KMS-11 (cell line): ENCODE measurements around the gene LCE3E.

ENCODE experiments used
- H2AFZ ChIP-seq: fragments of 200-600 bp; sonication (generic); 2 replicates; pipeline ENCODE4 v1.6.1; 2016; ENCODE audit warnings: antibody characterized with exemption, mixed run types, low read depth
- H3K27ac ChIP-seq: fragments of 200-600 bp; sonication (generic); 2 replicates; pipeline ENCODE4 v1.6.1; 2016; ENCODE audit warnings: mild to moderate bottlenecking, mixed run types
- H3K27me3 ChIP-seq: fragments of 200-600 bp; sonication (generic); 2 replicates; pipeline ENCODE4 v1.6.1; 2017; ENCODE audit warnings: mild to moderate bottlenecking, low read depth, mixed run types, moderate library complexity; ENCODE audit not compliant: insufficient read depth
- H3K36me3 ChIP-seq: fragments of 200-600 bp; sonication (generic); 2 replicates; pipeline ENCODE4 v1.6.1; 2017; ENCODE audit warnings: mild to moderate bottlenecking, mixed run types; ENCODE audit not compliant: insufficient read depth
- H3K4me1 ChIP-seq: fragments of 200-600 bp; sonication (generic); 2 replicates; pipeline ENCODE4 v1.6.1; 2016; ENCODE audit warnings: mild to moderate bottlenecking, low read depth, mixed run types; ENCODE audit not compliant: poor library complexity, severe bottlenecking
- H3K4me2 ChIP-seq: fragments of 200-600 bp; sonication (generic); 2 replicates; pipeline ENCODE4 v1.7.0; 2016; ENCODE audit warnings: mild to moderate bottlenecking, mixed run types
- H3K4me3 ChIP-seq: fragments of 200-600 bp; sonication (generic); IDR thresholded peaks from 2 replicates; pipeline ENCODE4 v1.6.1; 2017; ENCODE audit warnings: low read depth, low read length, mixed read lengths; ENCODE audit not compliant: insufficient read depth
- H3K79me2 ChIP-seq: fragments of 200-600 bp; sonication (generic); 2 replicates; pipeline ENCODE4 v1.6.1; 2016; ENCODE audit warnings: low read depth, mixed run types; ENCODE audit not compliant: insufficient read depth
- H3K9ac ChIP-seq: fragments of 200-600 bp; sonication (generic); 2 replicates; pipeline ENCODE4 v1.6.1; 2016; ENCODE audit warnings: mild to moderate bottlenecking, mixed run types
- H4K20me1 ChIP-seq: fragments of 200-600 bp; sonication (generic); 2 replicates; pipeline ENCODE4 v1.6.1; 2016; ENCODE audit warnings: mild to moderate bottlenecking, mixed run types; ENCODE audit not compliant: insufficient read depth
- TF ChIP-seq, protein P1 (sequence below): fragments of 200-600 bp; sonication (generic); conservative IDR thresholded peaks from 2 replicates; pipeline ENCODE4 v1.6.1; 2017; ENCODE audit warnings: low read depth, mild to moderate bottlenecking, antibody characterized with exemption, low read length, moderate library complexity, mixed read lengths

Gene LCE3E, protein sequence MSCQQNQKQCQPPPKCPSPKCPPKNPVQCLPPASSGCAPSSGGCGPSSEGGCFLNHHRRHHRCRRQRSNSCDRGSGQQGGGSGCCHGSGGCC

DNA sequence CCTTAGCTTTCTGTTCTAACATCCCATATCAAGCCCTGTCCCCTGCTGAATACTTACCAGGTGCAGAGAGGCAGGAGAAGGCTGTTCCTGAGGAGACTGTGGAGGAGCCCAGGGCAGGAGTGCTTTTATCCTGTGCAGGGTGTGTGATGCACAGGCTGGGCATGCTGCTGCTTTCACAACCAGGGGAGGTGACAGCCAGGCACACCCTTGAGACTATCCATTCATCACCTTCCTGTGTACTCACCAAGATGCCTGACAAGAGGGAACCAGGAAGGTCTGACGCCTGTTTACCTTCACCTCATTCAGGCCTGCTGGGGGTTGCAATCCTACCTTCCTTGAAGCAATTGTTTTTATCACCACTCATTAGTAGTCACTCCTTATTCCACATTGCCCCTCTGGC, at the start of gene LCE3E:
TSS of gene LCE3E (minus strand) at position 100 of the 400 bp plus-strand sequence. CDS start 572 bp downstream, outside the sequence.
- no peaks in the 10 kb centered on the region for H3K36me3 ChIP-seq
- no peaks in the 10 kb centered on the region for H4K20me1 ChIP-seq
- no peak within 1 kb of the TSS for H3K27ac ChIP-seq
- no peaks in the 10 kb centered on the region for H3K79me2 ChIP-seq
- H3K27me3 ChIP-seq: no peaks in the 10 kb centered on the region
- no peak within 1 kb of the TSS for H2AFZ ChIP-seq
- H3K4me3 ChIP-seq: no peak within 1 kb of the TSS
- H3K9ac ChIP-seq: no peak within 1 kb of the TSS
- no peaks in the 10 kb centered on the region for H3K4me1 ChIP-seq
- no peak within 1 kb of the TSS for H3K4me2 ChIP-seq
- TF ChIP-seq, protein P1, sequence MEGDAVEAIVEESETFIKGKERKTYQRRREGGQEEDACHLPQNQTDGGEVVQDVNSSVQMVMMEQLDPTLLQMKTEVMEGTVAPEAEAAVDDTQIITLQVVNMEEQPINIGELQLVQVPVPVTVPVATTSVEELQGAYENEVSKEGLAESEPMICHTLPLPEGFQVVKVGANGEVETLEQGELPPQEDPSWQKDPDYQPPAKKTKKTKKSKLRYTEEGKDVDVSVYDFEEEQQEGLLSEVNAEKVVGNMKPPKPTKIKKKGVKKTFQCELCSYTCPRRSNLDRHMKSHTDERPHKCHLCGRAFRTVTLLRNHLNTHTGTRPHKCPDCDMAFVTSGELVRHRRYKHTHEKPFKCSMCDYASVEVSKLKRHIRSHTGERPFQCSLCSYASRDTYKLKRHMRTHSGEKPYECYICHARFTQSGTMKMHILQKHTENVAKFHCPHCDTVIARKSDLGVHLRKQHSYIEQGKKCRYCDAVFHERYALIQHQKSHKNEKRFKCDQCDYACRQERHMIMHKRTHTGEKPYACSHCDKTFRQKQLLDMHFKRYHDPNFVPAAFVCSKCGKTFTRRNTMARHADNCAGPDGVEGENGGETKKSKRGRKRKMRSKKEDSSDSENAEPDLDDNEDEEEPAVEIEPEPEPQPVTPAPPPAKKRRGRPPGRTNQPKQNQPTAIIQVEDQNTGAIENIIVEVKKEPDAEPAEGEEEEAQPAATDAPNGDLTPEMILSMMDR: no peak

DNA sequence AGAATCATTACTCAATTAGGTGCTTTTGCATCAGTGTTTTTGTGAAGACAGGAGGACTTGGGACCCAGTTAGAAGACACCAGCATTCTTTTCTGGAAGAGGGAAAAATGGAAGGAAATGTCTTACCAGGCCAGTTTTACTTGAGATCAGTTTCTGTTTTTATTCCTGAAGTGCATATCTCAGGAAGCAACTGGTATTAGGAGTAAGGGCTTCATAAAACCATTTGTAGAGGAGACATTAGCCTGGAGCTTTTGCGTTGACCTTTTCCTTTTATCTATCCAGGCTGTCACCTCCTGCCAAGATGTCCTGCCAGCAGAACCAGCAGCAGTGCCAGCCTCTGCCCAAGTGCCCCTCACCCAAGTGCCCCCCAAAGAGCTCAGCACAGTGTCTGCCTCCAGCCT, 46.9 kb upstream of the LCE3E start, which contains the start of gene LCE3B:
TSS of gene LCE3B (plus strand) at position 301 of the 400 bp plus-strand sequence. CDS start at position 301, 0 bp downstream.
- no peaks in the 10 kb centered on the region for H3K36me3 ChIP-seq
- no peak within 1 kb of the TSS for H3K4me2 ChIP-seq
- TF ChIP-seq, protein P1: no peak
- H3K79me2 ChIP-seq: no peaks in the 10 kb centered on the region
- no peak within 1 kb of the TSS for H3K9ac ChIP-seq
- H2AFZ ChIP-seq: no peak within 1 kb of the TSS
- H3K4me3 ChIP-seq: no peak within 1 kb of the TSS
- H3K27ac ChIP-seq: no peak within 1 kb of the TSS
- H3K27me3 ChIP-seq: no peaks in the 10 kb centered on the region
- no peaks in the 10 kb centered on the region for H4K20me1 ChIP-seq
- no peaks in the 10 kb centered on the region for H3K4me1 ChIP-seq

DNA sequence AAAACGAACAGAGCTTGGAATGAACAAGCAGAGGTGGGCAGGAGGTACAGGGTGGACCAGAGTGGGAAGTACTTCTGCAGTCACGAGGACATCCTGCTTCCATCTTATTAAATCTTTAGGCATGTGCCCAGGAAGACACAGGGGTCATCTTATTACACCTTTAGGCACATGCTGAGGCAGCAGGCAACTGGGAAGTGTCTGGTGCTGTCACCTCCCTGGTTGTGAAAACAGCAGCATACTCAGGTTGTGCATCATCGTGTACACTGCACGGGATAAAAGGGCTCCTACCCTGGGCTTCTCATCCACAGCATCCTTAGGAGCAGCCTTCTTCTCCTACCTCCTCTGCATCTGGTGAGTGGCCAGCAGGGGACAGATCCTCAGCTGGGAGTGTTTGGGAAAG, 33.4 kb upstream of the LCE3E start, which contains the start of gene LCE3C:
TSS of gene LCE3C (plus strand) at position 301 of the 400 bp plus-strand sequence. CDS start 498 bp downstream, outside the sequence.
- no peaks in the 10 kb centered on the region for H3K36me3 ChIP-seq
- TF ChIP-seq, protein P1: no peak
- H3K4me2 ChIP-seq: no peak within 1 kb of the TSS
- H3K27me3 ChIP-seq: no peaks in the 10 kb centered on the region
- H3K4me1 ChIP-seq: no peaks in the 10 kb centered on the region
- no peak within 1 kb of the TSS for H3K27ac ChIP-seq
- H2AFZ ChIP-seq: no peak within 1 kb of the TSS
- H3K4me3 ChIP-seq: no peak within 1 kb of the TSS
- H3K79me2 ChIP-seq: no peaks in the 10 kb centered on the region
- H4K20me1 ChIP-seq: no peaks in the 10 kb centered on the region
- no peak within 1 kb of the TSS for H3K9ac ChIP-seq

DNA sequence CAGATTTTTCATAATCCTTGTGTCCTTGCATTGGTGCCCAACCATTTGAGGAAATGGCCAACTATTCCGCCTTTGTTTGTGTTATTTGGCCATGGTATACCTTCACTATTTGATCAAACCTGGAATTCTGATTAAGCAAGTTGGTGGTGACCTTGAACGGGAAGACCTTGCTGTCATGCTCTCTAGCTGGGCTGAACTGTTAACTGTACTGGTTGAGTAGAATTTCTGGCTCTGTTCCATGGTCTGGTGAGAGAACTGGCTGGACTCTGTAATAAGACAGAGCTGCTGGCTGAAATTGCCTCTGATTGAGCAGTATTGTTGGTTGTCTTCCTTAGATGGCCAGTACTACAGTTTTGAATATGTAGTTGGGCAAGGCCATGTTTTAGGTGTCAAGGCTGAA, 30.4 kb upstream of the LCE3E start:
- H3K4me2 ChIP-seq: no peak overlapping the region
- no peaks in the 10 kb centered on the region for H3K4me1 ChIP-seq
- peak overlapping the region; percentile 12 for H3K4me3 ChIP-seq
- no peaks in the 10 kb centered on the region for H3K27me3 ChIP-seq
- H3K9ac ChIP-seq: no peak overlapping the region
- H3K36me3 ChIP-seq: no peaks in the 10 kb centered on the region
- H4K20me1 ChIP-seq: no peaks in the 10 kb centered on the region
- TF ChIP-seq, protein P1: no peak
- H3K27ac ChIP-seq: no peak overlapping the region
- H3K79me2 ChIP-seq: no peaks in the 10 kb centered on the region
- no peak overlapping the region for H2AFZ ChIP-seq
